GM15510 (cell line): ENCODE measurements around the gene DDR1.

Experiments used
- POLR2A ChIP-seq: IDR thresholded peaks from 3 replicates; pipeline ENCODE4 v1.6.1; 2011; ENCODE audit warnings: borderline replicate concordance; ENCODE audit not compliant: insufficient read length; ENCODE audit errors: extremely low read depth

The DDR1 gene

GRCh38 chr6:30871592-30872183, 12.6 kb upstream of the DDR1 start:
- TF ChIP-seq POLR2A = no peak

DNA sequence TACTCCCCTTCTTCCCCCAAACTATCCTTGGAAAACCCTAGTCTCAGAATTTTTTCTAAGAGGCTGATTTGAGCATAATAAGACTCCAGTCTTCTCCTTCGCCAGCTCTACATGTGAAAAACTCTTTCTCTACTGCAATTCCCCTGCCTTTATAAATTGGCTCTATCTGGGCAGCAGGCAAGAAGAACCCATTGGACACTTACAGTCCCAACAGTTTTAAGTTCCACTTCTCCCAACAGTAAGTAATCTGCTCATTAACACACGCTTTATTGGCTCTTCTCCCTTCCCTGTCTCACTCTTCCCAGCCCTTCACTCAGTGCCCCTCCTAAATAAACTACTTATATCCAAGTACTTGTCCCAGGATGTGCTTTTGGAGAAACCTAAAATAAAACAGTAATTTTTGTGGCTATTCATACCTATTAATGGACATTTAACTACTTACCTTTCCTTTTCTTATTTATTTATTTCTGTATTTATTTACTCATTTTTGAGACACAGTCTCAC, 11.1 kb upstream of the DDR1 start:
- no peak for TF ChIP-seq POLR2A

- no peak for TF ChIP-seq POLR2A
Observed at GRCh38 chr6:30875244-30876038, 8.9 kb upstream of the DDR1 start.

- no peak for TF ChIP-seq POLR2A
Observed at GRCh38 chr6:30876039-30876730, 8.1 kb upstream of the DDR1 start.

- no peak for TF ChIP-seq POLR2A
Observed at GRCh38 chr6:30877419-30878262, 6.7 kb upstream of the DDR1 start.

GRCh38 chr6:30879684-30880427, 4.5 kb upstream of the DDR1 start:
- TF ChIP-seq POLR2A = no peak

DNA sequence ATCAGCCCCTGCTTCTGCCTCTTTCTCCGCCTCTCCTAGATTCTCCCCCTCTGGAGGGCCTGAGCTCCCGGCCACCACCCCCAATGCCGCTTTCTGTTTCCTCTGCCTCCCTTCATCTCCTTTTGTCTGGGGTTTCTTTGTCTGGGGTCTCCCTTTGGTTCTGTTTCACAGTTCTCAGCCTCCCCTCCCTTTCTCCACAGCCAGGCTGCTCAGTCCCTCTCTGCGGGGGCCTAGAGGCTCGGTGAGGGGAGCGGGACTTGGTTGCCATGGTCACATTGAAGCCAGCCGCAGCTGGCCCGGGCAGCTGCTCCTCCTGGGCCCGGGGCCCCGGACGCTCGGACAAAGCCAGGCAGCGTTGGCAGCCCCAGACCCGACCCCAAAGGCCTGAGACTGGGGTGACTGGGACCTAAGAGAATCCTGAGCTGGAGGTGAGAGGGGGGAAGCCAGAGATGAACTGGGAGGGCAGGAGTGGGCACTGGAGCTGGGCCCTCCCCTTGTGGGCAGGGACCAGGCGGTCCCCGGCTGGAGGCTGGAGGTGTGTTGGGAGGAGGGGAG, 3.5 kb upstream of the DDR1 start:
- TF ChIP-seq POLR2A = no peak

GRCh38 chr6:30881392-30882203, 2.7 kb upstream of the DDR1 start:
- no peak for TF ChIP-seq POLR2A

- no peak for TF ChIP-seq POLR2A
Observed at GRCh38 chr6:30882204-30882758, 2.0 kb upstream of the DDR1 start.

GRCh38 chr6:30882759-30883684, 1.3 kb upstream of the DDR1 start:
- TF ChIP-seq POLR2A = no peak
